Stimulated activated CD8-positive, alpha-beta memory T cell treated with anti-CD3 and anti-CD28 coated beads, Interleukin-7, amount 100 ng/mL, for 24 hours (primary cell): ENCODE results near the gene ZKSCAN8.

ENCODE experiments used
- DNase-seq: peaks from one replicate; pipeline ENCODE4 v3.0.0-alpha.2; 2020; ENCODE audit warnings: low read depth

ZKSCAN8 gene

DNA sequence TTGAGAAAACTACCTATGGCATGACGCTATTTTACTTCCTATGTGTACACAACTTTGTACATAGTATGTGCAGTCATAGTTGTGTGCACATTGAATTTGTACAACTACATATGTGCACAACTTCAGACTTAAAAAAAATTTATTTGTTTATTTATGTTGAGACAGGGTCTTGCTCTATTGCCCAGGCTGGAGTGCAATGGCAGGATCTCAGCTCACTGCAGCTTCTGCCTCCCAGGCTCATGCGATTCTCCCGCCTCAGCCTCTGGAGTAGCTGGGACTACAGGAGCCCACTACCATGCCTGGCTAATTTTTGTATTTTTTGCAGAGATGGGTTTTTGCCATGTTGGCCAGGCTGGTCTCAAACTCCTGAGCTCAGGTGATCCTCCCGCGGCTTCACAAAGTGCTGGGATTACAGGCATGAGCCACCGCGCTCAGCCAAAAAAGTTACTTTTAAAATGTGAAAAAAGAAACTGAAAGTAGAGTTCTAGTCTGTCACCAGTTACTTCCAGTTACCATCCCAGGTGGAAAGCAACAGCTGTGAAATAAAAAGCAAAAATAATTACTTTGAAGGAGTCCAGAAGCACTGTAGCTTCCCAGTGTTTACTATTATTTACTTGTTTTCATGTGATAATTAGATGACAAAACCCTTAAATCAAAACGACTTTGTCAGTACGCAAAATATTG lies 1.7 kb upstream of the ZKSCAN8 start:
- no peak for DNase-seq

DNA sequence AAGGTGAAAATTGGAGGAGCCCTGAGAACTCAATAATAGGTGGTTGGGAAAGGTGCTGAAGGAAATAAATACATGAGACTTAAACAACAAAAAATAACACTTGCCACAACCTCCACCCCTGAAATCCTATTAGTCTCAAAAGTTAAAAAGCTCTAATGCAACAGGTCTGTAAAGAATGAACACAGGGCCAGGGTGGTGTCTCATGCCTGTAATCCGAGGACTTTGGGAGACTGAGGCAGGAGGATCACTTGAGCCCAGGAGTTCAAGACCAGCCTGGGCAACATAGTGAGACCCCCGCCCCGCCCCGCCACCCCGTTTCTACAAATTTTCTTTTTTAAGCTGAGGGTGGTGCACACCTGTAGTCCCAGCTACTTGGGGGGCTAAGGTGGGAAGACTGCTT lies 1.1 kb upstream of the ZKSCAN8 start:
- DNase-seq, result no peak

DNA sequence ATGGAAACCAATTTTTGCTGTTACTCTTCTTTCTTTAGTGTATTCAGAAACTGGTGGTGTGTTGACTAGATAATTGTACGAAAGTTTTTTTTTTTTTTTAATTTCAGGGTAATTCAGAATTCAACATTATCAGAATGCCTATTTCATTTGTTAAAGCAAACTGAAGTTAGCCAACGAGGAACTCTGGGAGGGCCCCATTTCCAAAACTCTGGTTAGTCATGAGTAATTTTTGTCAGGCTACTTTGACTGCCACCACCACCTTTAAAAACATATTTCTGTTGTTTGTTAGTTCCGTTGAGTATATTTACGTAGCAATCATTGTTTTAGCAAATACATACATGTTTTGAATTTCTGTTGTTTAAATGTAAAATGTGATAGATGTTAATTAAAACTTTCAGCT lies 763 bp downstream of the ZKSCAN8 start:
- DNase-seq, result no peak

DNA sequence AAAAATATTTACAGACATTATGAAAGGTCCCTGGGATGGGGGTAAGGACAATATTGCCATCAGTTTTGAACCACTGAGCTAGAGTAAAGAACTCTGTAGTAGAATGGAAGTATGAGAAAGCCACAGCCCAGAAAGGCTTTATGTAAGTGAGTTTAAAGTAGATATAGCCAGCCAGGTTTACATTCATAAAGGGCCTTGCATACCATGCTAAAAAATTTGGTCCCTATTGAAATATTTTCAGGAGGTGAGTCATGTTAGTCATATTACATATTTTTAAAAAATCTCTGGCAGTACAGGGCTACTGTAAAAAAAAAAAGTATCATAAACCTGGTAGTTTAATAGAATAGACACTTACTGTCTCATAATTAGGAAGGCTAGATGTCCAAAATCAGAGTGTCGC lies 3.5 kb downstream of the ZKSCAN8 start:
- DNase-seq, result no peak

DNA sequence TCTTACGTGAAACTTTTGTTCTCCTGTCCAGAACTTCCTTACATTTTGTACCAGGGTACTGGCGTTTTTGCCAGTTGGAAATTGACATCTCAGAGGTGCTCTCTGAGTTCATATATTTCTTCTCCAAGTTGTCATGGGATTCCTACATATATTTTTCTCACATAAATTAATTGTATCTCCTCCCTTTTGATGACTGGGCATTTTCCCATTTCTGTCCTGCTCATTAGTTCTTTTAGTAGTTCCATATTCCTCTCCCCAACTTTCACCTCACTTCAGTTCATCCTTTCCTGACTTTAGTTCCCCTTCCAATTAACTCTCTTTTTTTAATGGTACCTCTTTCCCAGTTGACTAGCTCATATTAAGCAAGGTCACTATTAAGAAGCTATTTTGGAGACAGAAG lies 10.8 kb downstream of the ZKSCAN8 start:
- DNase-seq, result no peak

DNA sequence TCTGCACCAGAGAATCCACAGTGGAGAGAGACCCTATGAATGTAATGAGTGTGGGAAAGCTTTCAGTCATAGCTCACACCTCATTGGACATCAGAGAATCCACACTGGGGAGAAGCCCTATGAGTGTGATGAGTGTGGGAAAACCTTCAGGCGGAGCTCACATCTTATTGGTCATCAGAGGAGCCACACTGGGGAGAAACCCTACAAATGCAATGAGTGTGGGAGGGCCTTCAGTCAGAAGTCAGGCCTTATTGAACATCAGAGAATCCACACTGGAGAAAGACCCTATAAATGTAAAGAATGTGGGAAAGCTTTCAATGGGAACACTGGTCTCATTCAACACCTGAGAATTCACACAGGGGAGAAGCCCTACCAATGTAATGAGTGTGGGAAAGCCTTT lies 11.9 kb downstream of the ZKSCAN8 start:
- DNase-seq, result no peak

DNA sequence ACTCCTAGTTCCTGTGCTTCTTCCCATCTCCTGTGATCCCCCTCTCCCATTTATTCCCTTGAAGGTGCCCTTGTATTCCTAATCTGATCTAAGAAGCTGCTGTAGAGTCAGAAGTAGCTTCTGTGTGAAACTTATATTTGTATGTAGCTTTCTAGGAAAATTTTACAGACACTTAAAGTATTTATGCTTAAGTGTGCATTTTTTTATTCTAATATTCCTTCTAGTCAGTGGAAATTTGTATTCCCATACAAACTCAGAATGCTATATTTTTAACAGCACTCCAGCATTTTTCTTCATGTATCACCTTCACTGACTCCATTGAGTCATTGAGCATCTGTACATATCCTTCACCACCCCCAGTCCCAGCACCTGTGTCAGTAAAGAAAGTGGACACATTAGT lies 12.7 kb downstream of the ZKSCAN8 start:
- no peak for DNase-seq

DNA sequence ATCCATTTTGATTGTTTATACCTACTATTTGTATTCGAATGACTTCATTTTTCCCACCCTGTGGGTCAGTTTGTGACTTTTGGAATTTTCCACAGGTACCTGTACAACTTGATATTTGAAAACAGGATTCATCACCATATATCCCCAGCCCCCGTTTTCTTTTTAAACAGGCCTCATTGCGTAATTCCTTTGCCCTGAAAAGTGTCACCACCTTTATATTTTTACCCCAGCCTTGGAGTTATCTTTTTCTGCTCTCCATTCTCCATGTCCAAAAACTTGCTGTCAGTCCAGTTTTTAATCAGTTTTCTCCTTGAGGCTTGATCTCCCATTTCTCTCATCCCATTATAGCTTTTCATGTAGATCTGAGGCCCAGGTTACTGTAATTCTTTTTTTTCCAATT lies 16.6 kb downstream of the ZKSCAN8 start:
- DNase-seq, result no peak

DNA sequence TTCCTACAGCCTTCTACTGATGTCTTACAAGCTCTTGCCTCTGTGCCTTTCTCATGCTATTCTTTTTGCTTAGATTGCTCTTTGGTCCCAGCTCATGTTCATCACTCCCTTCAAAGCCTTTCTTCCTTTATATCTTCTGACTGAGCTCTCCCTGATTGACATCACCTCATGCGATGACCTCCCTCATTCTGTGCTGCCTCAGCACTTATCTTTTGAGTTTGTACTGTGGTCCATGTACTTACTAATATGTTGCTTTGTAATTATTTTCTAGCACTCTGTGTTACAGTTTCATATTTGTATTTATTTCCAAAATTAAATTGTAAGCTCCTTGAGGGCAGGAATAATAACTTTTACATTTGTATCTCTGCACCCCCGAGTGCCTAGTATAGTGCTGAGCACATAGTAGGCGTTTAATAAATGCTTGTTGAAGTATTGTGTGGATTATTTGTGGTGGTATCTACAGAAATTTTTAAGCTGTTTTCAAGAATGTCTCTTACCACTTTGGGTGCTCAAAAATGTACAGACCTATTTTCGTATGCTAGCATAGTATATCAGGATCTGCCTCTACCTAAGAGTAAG lies 17.4 kb downstream of the ZKSCAN8 start:
- no peak for DNase-seq

DNA sequence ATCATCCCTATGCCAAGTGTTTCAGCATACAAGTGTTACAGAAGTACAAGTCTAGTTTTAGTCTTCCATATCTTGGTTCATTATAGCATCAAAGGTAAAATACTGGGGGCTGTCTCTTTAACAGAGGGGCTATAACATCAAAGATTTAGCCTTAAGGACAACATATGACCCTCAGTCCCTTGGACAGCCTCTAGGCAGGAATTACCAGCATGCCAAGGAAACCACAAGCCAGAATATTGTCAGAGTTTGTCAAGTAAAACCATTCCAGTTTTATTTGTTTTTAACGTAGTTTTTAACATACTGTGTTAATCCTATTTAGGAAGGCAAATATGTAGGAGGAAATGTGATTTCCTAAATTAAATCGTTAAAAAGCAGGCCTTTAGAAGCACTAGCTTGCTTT lies 18.6 kb downstream of the ZKSCAN8 start:
- no peak for DNase-seq

DNA sequence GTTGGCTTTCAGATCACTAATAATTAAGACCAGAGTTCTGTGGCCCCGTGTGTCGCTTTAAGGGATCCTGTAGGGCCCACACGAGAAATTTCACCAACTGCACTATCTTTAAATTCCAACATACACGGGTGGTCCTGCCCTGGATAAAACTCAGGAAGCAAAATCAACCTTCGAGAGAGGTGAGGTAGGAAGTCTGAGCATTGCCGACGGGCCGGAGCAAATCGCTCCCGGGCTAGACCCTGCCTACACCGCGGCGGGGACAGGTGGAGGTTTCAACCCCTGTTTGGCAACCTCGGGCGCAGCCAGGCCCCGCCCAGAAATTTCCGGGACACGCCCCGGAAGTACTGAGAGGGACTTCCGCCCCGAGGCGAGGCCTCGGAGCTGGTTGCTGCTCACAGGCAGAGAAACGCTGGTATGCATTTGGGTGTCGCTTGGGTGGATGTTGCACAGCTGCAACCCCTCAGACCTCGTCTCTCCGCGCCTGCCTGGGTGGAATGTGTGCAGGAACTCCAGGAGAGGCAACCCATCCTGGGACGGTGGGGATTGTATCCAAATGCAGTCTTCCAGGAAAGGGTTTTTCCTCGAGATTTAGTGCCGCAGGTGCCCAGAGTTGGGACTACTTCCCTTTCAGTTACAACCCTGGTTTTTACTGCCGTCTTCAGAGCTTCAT lies 19.9 kb downstream of the ZKSCAN8 start:
- DNase-seq, result peak; percentile 78

DNA sequence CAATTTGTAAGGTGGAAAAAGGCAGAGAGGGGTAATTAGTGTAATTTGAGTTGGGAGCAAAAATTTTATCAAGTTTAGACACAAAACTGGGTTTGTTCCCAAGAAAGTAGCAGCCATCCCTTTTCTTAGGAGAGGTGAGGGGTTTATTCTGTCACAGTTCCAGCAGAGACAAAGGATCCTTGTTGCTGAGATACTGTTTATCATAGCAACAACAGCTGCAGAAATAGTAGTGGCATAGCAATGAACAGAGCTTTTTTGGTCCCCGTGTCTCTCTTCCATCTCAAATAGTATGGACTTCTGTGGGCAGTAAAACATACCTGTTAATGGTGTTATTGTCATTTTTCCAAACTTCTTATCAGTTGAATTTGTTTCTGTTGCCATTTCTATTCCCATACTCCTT lies 23.9 kb downstream of the ZKSCAN8 start:
- no peak for DNase-seq

DNA sequence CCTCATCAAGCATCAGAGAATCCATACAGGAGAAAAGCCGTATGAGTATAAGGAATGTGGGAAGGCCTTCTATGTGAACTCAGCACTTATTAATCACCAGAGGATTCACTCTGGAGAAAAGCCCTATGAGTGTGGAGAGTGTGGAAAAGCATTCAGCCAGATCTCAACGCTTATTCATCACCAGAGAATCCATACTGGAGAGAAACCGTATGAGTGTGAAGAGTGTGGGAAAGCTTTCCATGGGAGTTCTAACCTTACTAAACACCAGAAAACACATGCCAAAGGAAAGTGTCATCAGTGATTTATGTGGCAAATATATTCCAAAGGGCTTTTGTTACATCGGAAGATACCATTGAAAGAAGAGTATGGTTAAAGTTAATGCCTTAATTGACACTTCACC lies 25.4 kb downstream of the ZKSCAN8 start:
- DNase-seq, result no peak

DNA sequence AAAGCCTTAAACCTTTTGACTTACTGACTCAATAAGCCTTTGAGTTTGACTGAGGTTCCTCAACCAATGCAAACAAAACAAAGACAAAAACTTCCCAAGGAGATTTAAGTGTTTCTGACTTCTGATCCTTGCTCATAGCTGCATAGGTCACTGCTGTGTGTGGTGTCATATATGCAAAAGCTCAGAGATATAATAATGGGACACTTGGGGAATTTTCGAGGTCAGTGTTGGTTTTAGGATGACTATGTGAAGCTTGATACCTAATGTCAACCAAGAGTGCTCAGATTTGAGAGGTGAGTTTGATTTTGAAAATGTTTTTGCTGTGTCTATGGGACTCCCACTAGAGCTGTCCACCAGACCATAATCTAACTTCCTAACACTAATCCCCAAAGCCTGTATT lies 26.2 kb downstream of the ZKSCAN8 start:
- no peak for DNase-seq

DNA sequence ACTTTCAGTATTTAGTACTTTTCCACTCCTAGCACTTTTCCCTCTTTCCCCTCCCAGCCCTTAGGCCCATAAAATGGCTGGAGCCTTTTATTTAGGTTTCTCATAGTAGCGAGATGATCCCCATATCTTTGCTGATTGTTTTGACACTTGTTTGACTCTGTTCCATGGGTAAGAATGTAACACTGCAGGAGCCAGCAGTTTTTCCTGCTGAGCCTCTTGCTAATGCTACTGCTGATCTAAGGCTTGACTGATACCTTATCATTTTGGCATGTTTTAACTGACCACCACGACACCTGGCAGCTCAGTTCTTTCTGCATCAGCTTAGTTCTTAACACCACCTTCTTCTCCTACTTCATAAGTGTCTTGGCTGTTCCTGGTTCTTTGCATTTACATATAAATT lies 29.6 kb downstream of the ZKSCAN8 start:
- DNase-seq, result no peak

DNA sequence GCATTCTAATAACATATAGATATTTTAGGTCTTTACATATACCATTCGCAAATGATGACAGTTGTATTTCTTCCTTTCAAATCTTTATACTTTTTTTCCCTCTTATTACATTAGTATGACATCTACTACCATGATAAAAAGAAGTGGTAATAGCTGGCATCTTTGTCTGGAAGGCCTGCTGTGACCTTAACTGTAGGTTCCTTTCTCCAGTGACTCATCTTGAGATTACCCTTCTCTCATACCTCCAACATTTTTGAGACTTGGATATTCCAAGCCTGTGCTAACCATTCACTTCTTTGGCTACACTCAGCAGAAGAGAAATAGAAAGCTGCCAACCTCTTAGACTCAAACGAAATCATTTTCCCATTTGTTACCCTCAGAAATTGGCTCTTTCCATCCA lies 30.3 kb downstream of the ZKSCAN8 start:
- DNase-seq, result no peak

DNA sequence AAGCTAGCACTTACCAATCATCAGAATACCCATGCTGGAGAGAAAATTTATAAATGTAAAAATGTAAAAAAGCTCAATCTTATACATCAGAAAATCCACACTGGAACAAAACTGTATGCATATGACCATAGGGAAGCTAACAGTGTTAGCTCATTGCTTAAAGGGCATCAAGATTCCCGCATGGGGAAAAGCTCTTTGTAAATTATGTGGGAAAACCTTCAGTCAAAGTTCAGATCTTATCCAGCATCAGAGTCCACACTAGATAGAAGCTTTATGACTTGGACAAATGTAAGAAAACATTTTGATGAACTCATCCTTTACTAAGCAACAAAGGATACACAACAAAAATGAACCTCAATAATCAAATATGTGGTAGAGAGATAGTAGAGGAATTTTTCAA lies 34.7 kb downstream of the ZKSCAN8 start:
- DNase-seq, result no peak

DNA sequence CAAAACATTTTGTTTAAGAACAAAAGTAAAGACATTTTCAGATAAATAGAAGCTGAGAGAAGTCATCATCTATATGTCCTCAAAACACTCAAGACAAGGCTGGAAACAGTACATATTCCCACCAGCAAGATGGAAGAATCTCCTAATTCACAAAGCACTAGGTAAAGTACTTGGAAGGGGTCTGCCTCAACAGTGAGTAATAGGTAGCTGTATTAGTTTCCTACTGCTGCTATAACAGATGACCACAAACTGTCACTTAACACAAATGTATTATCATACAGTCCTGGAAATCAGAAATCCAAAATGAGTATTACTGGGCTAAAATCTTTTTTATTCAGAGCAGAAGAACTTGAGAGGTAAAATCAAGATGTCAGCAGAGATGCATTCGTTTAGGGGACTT lies 40.6 kb downstream of the ZKSCAN8 start:
- DNase-seq, result no peak

DNA sequence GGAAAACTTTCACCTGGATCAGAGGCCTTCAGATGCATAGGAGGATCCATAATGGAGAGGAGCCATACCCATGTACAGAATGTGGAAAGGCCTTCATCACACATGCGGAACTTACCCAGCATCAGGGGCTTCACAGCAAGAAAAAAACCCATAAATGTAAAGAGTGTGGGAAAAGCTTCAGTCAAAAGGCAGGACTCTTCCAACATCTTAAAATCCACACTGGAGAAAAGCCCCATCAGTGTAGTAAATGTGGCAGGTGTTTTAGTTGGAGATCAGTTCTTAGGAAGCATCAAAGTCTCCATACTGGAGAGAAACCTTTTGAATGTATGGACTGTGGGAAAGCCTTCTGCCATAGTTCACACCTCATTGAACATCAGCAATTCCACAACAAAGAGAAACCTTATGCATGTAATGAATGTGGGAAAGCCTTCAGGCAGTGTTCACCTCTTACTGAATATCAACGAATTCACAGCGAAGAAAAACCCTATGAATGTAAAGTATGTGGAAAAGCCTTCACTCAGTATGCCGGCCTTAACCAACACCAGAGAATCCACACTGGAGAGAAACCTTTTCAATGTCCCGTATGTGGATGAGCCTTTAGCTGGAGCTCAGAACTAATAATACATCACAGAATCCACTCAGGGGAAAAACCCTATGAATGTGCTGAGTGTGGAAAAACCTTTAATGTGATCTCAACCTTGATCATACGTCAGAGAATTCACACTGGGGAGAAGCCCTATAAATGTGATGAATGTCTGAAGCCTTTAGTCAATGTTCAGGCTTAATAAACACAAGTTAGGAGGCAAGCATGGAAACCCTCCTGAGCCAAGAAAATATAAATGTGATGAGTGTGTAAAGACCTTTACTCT lies 46.7 kb downstream of the ZKSCAN8 start:
- DNase-seq, result no peak

DNA sequence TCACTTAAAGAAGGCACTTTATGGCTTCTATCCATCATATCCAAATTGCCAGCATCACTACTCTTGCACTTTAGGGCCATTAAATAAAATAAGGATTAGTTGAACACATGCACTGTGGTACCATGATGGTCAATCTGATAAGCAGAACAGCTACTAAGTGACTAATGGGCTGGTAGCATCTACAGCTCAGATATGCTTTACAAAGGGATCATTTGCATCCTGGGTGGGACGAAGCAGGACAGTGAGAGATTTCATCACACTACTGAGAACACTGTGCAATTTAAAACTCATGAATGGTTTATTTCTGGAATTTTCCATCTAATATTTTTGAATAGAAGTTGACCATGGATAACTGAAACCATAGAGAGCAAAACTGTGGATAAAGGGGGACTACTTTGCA lies 58.3 kb downstream of the ZKSCAN8 start:
- DNase-seq, result no peak

DNA sequence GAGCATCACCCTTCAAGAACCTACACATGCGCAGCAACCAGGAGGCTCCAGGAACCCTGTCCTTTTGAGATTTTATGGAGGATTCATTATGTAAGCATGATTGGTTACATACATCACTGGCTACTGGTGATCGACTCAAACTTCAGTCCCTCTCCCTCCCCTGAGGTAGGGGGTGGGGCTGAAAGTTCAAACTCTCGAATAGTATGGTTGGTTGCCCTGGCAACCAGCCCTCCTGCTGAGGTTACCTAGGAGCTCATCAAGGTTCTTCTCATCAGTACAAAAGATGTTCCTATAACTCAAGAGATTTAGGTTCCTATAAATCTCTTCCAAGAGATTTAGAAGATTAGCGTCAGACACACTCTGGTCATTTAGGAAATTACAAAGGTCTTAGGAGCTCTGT lies 61.5 kb downstream of the ZKSCAN8 start:
- DNase-seq, result no peak

DNA sequence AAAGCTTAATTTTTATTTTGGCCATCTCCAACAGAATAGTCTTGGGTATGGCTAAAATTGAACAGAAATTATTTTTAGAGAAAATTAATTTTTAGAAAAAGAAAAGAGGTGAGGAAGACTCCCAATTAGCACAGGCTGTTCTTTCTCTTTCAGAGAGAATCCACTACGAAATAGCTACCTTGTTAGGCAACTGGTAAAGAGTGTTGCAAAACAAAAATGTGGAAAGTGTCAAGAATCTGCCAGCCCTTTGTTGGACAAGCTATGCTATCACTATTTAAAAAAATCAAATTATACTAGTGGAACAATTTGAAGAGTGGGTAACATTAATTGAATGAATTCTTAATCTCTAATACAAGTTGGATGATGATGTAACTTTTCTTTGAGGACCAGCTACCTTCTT lies 64.2 kb downstream of the ZKSCAN8 start:
- DNase-seq, result no peak

DNA sequence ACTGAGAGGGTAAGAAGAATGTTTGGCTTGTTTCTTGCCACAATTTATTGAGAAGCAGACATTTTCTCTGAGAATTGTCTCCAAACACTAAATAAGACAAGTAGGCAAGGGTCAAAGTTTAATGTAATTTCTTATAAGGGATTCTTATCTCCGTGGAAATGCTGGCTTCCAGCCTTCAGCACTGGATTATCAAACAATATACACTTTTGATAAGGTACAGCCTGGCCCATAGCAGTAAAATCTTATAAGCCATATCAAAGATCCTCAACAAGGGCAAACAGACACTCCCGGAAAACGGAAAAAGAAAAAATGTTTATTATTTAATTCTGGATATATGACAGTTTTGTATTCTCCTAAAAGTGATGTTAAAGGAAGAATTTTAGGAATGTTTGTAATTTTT lies 64.8 kb downstream of the ZKSCAN8 start:
- no peak for DNase-seq
